ENCODE results near the gene P2RY2. TPM values are rescaled to one million over a fixed set of nuclear protein-coding genes. Genes with fewer than 3 reads are reported as not detected.

P2RY2 gene
- polyA plus RNA-seq, 1 of the 3 experiments (the other 2 are of a cell fraction): 0.12 TPM

- TF ChIP-seq CTCF (IDR thresholded peaks at IDR 0.05): no peak
Observed at GRCh38 chr11:73213196-73214143, 4.6 kb upstream of the P2RY2 start (continued).

- Histone ChIP-seq H3K4me3 (ENCODE audit: low read depth in 2 of 2, low read length in 1 of 2) (no peak overlapping the region), H2AFZ (ENCODE audit: low read depth) (no peak overlapping the region), H3K9ac (no peak overlapping the region), H3K9me2 (no peaks in the 10 kb centered on the region), H3K4me2 (no peak overlapping the region), H4K20me1 (ENCODE audit: insufficient read depth) (no peaks in the 10 kb centered on the region), H3K79me2 (ENCODE audit: insufficient read depth) (no peaks in the 10 kb centered on the region), H3K9me3 (no peaks in the 10 kb centered on the region), H3K36me3 (replicated peaks in 1 of 2; ENCODE audit: control insufficient read depth in 1 of 2, insufficient read depth in 2 of 2, low read length in 1 of 2) (no peaks in the 10 kb centered on the region), H3K27ac (ENCODE audit: low read depth in 2 of 2, low read length in 1 of 2) (no peak overlapping the region), H3F3A (replicated peaks; ENCODE audit: insufficient read depth) (no peaks in the 10 kb centered on the region), H3K4me1 (ENCODE audit: control insufficient read depth in 1 of 2, insufficient read depth in 2 of 2, low read depth in 1 of 2, low read length in 1 of 2) (peaks cover 0 to 4% of the 10 kb centered on the region in 2 experiments; a peak in 1 of 4 replicates), H3K27me3 (ENCODE audit: insufficient read depth) (peaks cover 8% of the 10 kb centered on the region)
- CTCF ChIA-PET: interaction anchor here (1.3 to 3.6 kb wide), 3 partner anchors 9 to 73 kb away, joined by 4 to 14 read pairs (median 8); no protein-coding TSS in a partner anchor
- no peak for DNase-seq
- TF ChIP-seq TCF12 (IDR thresholded peaks at IDR 0.05) (no peak), RXRA (IDR thresholded peaks at IDR 0.05; ENCODE audit: borderline replicate concordance, low read depth) (no peak), TEAD4 (IDR thresholded peaks at IDR 0.05; ENCODE audit: borderline replicate concordance, insufficient read depth) (no peak)
- 70% methylated on average over 5 of the region's 5 CpGs for WGBS (ENCODE audit: low lambda C conversion rate)
- POLR2A ChIA-PET: no interaction called here
Observed at GRCh38 chr11:73215191-73216134, 2.6 kb upstream of the P2RY2 start.

- Histone ChIP-seq H3K4me3 (ENCODE audit: low read depth in 2 of 2, low read length in 1 of 2) (no peak overlapping the region), H3K4me2 (no peak overlapping the region), H3K9ac (no peak overlapping the region), H3K27me3 (ENCODE audit: insufficient read depth) (peaks cover 8% of the 10 kb centered on the region), H4K20me1 (ENCODE audit: insufficient read depth) (no peaks in the 10 kb centered on the region), H2AFZ (ENCODE audit: low read depth) (no peak overlapping the region), H3K36me3 (replicated peaks in 1 of 2; ENCODE audit: control insufficient read depth in 1 of 2, insufficient read depth in 2 of 2, low read length in 1 of 2) (no peaks in the 10 kb centered on the region), H3K9me3 (no peaks in the 10 kb centered on the region), H3F3A (replicated peaks; ENCODE audit: insufficient read depth) (no peaks in the 10 kb centered on the region), H3K79me2 (ENCODE audit: insufficient read depth) (no peaks in the 10 kb centered on the region), H3K27ac (ENCODE audit: low read depth in 2 of 2, low read length in 1 of 2) (no peak overlapping the region), H3K4me1 (ENCODE audit: control insufficient read depth in 1 of 2, insufficient read depth in 2 of 2, low read depth in 1 of 2, low read length in 1 of 2) (peaks cover 0 to 4% of the 10 kb centered on the region in 2 experiments; a peak in 1 of 4 replicates), H3K9me2 (no peaks in the 10 kb centered on the region)
- 92% methylated on average over 2 of the region's 2 CpGs for WGBS (ENCODE audit: low lambda C conversion rate)
- ChIA-PET POLR2A (no interaction called here), CTCF (interaction anchor here (1.0 to 3.6 kb wide), 3 partner anchors 16 to 20 kb away, joined by 3 to 8 read pairs (median 4); no protein-coding TSS in a partner anchor)
- DNase-seq: no peak
- TF ChIP-seq PBX3 (IDR thresholded peaks at IDR 0.05) (no peak), EZH2phosphoT487 (IDR thresholded peaks at IDR 0.05; ENCODE audit: borderline replicate concordance, low read depth) (no peak), TAF1 (IDR thresholded peaks at IDR 0.05; ENCODE audit: borderline replicate concordance, low read depth, low read length) (no peak), NFIC (IDR thresholded peaks at IDR 0.05; ENCODE audit: borderline replicate concordance) (no peak), FOSL2 (IDR thresholded peaks at IDR 0.05; ENCODE audit: borderline replicate concordance, low read depth) (no peak), POLR2AphosphoS5 (IDR thresholded peaks at IDR 0.05; ENCODE audit: low read depth, low read length) (no peak), TEAD4 (IDR thresholded peaks at IDR 0.05; ENCODE audit: borderline replicate concordance, insufficient read depth) (no peak), MXI1 (IDR thresholded peaks at IDR 0.05; ENCODE audit: low read depth, low read length) (no peak), USF2 (IDR thresholded peaks at IDR 0.05; ENCODE audit: borderline replicate concordance, low read depth, low read length) (no peak), JUND (IDR thresholded peaks at IDR 0.05) (no peak), FOXM1 (IDR thresholded peaks at IDR 0.05; ENCODE audit: low read depth) (no peak), YY1 (IDR thresholded peaks at IDR 0.05; ENCODE audit: low read depth) (no peak), CTCF (IDR thresholded peaks at IDR 0.05) (no peak)
Observed at GRCh38 chr11:73216465-73216864, 1.6 kb upstream of the P2RY2 start.
